ENCODE data around the gene TMEM169.
"Not testable (repeated sequence)": the region's sequence is repeated elsewhere in the genome, so short reads cannot be mapped to it uniquely, and the experiment has no call there.

Gene TMEM169

GRCh38 chr2:216131175-216131926 lies 49.6 kb downstream of the TMEM169 start:
- DNase-seq (ENCODE audit: low read depth), result no peak

- no peak for DNase-seq (ENCODE audit: low read depth)
These were observed 50.9 kb downstream of the TMEM169 start for GRCh38 chr2:216132585-216132984.

GRCh38 chr2:216133397-216133796 lies 51.7 kb downstream of the TMEM169 start:
- DNase-seq (ENCODE audit: low read depth), result no peak

GRCh38 chr2:216134958-216135541 lies 53.3 kb downstream of the TMEM169 start:
- no peak for DNase-seq (ENCODE audit: low read depth)

GRCh38 chr2:216139884-216140283 lies 58.2 kb downstream of the TMEM169 start:
- DNase-seq (ENCODE audit: low read depth), result no peak

GRCh38 chr2:216141516-216141915 lies 59.8 kb downstream of the TMEM169 start:
- not testable (repeated sequence) for DNase-seq (ENCODE audit: low read depth)

GRCh38 chr2:216142540-216142939 lies 60.8 kb downstream of the TMEM169 start:
- no peak for DNase-seq (ENCODE audit: low read depth)

GRCh38 chr2:216144372-216144771 lies 62.7 kb downstream of the TMEM169 start:
- no peak for DNase-seq (ENCODE audit: low read depth)

GRCh38 chr2:216144857-216145256 lies 63.1 kb downstream of the TMEM169 start:
- DNase-seq (ENCODE audit: low read depth), result no peak

GRCh38 chr2:216146573-216146972 lies 64.9 kb downstream of the TMEM169 start:
- DNase-seq (ENCODE audit: low read depth), result no peak

GRCh38 chr2:216147172-216148131 lies 65.7 kb downstream of the TMEM169 start:
- no peak for DNase-seq (ENCODE audit: low read depth)

GRCh38 chr2:216148983-216149382 lies 67.3 kb downstream of the TMEM169 start:
- no peak for DNase-seq (ENCODE audit: low read depth)

GRCh38 chr2:216149741-216150140 lies 68.0 kb downstream of the TMEM169 start:
- DNase-seq (ENCODE audit: low read depth), result no peak

GRCh38 chr2:216151313-216152025 lies 69.8 kb downstream of the TMEM169 start:
- DNase-seq (ENCODE audit: low read depth), result no peak
